ENCODE results near the gene LUZP2.

Gene LUZP2

DNA sequence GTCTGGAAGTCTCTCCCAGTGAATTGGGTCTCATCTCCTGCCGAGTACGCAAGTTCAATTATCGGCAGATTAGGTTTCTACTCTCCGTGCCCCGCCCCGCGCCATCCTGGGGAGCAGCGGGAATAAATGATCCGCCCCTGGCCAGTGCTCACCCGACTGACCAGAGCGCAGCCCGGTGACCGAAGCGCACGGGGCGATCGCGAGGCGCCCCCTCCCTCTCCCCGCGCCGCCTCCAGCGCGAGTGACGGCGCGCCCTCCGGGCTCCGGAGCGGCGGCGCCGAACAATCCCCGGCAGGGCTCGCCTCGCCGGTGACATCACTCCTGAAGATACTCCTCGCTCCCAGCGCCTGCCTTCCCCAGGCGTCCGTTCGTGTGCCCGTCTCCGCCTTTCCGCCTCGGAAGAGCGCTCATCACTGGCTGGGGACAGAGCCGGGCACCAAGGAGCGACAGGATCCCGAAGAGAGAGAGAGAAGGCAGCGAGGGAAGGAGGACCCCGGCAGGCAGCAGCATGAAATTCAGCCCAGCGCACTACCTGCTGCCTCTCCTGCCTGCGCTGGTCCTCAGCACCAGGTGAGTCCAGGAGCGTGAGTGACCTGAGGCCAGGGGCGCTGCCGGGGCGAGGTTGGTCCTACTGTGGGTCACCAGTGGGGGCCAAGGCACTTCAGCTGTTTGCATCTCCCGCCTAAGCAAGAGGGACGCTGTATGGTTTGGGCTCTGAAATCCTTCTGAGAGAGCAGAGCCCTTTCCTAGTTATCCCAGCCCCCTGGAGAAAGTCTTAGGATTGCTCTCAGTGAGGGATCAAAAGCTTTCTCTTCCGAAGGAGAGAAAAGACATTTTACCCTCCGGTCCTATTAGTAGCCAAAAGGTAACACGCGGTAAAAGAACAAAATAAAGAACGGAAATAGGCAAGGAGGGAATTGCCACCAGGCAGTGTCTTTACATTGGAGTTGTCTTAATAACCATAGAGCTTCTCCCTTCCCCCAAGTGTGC is at the start of gene LUZP2:
TSS of gene LUZP2 (plus strand) at position 318 of the 990 bp plus-strand sequence.
- Histone ChIP-seq H3K4me3 (ENCODE audit: low read length) (no peak within 1 kb of the TSS), H4K20me1 (ENCODE audit: control insufficient read depth, insufficient read depth, low read depth, low read length) (no peaks in the 10 kb centered on the region), H3K27ac (ENCODE audit: low read depth, low read length) (no peak within 1 kb of the TSS), H3K79me2 (ENCODE audit: control insufficient read depth, low read length) (no peaks in the 10 kb centered on the region), H3F3A (ENCODE audit: control insufficient read depth, insufficient read depth) (no peaks in the 10 kb centered on the region), H3K9me3 (ENCODE audit: control insufficient read depth, insufficient read depth, low read length) (no peaks in the 10 kb centered on the region; the same call in 1 of the 2 replicates), H3K4me2 (ENCODE audit: low read length) (no peak within 1 kb of the TSS), H3K4me1 (ENCODE audit: control insufficient read depth, low read length) (no peaks in the 10 kb centered on the region), H3K9me2 (replicated peaks; ENCODE audit: control insufficient read depth, low read length) (no peaks in the 10 kb centered on the region), H3K27me3 (ENCODE audit: control insufficient read depth, low read length) (no peaks in the 10 kb centered on the region), H3K36me3 (ENCODE audit: control insufficient read depth, low read length) (no peaks in the 10 kb centered on the region)
- TF ChIP-seq EZH2phosphoT487 (IDR thresholded peaks at IDR 0.05; ENCODE audit: borderline replicate concordance, low read length) = no peak
- TF ChIP-seq, protein P1, sequence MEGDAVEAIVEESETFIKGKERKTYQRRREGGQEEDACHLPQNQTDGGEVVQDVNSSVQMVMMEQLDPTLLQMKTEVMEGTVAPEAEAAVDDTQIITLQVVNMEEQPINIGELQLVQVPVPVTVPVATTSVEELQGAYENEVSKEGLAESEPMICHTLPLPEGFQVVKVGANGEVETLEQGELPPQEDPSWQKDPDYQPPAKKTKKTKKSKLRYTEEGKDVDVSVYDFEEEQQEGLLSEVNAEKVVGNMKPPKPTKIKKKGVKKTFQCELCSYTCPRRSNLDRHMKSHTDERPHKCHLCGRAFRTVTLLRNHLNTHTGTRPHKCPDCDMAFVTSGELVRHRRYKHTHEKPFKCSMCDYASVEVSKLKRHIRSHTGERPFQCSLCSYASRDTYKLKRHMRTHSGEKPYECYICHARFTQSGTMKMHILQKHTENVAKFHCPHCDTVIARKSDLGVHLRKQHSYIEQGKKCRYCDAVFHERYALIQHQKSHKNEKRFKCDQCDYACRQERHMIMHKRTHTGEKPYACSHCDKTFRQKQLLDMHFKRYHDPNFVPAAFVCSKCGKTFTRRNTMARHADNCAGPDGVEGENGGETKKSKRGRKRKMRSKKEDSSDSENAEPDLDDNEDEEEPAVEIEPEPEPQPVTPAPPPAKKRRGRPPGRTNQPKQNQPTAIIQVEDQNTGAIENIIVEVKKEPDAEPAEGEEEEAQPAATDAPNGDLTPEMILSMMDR (IDR thresholded peaks at IDR 0.05; ENCODE audit: low read depth, low read length, poor library complexity, severe bottlenecking) = no peak

DNA sequence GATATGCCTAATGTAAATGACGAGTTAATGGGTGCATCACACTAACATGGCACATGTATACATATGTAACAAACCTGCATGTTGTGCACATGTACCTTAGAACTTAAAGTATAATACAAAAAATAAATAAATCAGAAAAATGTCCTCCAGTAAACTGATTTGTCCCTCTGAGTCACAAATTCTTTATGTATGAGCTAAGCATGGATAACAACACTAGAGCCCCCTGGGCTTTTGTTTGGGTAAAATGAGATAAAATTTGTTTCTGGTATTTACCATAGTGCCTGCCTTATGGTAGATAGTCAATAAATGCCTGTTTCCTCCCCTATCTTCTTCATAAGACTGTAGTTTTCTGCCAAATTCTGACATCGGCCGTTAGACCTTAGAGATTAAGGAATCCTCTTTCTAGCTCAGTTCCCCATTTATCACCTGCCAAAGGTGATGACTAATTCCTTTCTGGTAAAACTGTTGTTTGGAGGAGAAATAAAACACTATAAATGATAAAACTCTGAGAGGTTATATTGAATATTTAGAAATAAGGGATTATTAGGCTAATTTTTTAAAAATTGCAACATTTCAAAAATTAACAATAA is 43.6 kb upstream of the LUZP2 start:
- H3K9me3 ChIP-seq (ENCODE audit: control insufficient read depth, insufficient read depth, low read length) = no peaks in the 10 kb centered on the region
- TF ChIP-seq, protein P1 (IDR thresholded peaks at IDR 0.05; ENCODE audit: low read depth, low read length, poor library complexity, severe bottlenecking) = no peak
- TF ChIP-seq EZH2phosphoT487 (IDR thresholded peaks at IDR 0.05; ENCODE audit: borderline replicate concordance, low read length) = no peak
- no peaks in the 10 kb centered on the region for H3K4me1 ChIP-seq (ENCODE audit: control insufficient read depth, low read length)
- no peaks in the 10 kb centered on the region for H3K9me2 ChIP-seq (replicated peaks; ENCODE audit: control insufficient read depth, low read length)
- H3K36me3 ChIP-seq (ENCODE audit: control insufficient read depth, low read length) = no peaks in the 10 kb centered on the region
- H4K20me1 ChIP-seq (ENCODE audit: control insufficient read depth, insufficient read depth, low read depth, low read length) = no peaks in the 10 kb centered on the region
- H3K27me3 ChIP-seq (ENCODE audit: control insufficient read depth, low read length) = no peaks in the 10 kb centered on the region
- no peak overlapping the region for H3K4me3 ChIP-seq (ENCODE audit: low read length)
- H3F3A ChIP-seq (ENCODE audit: control insufficient read depth, insufficient read depth) = no peaks in the 10 kb centered on the region
- no peaks in the 10 kb centered on the region for H3K79me2 ChIP-seq (ENCODE audit: control insufficient read depth, low read length)
- H3K4me2 ChIP-seq (ENCODE audit: low read length) = no peak overlapping the region
- no peak overlapping the region for H3K27ac ChIP-seq (ENCODE audit: low read depth, low read length)

DNA sequence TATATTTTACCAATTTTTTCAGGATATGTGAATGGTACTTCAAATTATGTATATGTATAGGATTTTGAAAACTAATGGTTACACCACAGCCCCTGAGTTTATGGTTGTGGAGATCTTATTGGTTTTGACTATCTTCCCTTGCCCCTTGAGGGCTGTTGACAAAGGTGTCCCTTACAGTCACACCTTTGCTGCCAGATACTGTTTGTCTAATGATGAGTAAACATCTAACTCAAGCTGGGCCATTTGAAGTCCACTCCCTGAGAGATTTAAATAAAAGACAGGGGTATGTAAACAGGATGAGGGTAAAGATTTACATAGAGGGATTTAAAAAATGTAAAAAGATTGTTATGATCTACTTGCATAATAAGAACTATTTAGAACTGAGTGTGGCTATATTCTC is 38.9 kb upstream of the LUZP2 start:
- H3K9me2 ChIP-seq (replicated peaks; ENCODE audit: control insufficient read depth, low read length) = no peaks in the 10 kb centered on the region
- no peaks in the 10 kb centered on the region for H4K20me1 ChIP-seq (ENCODE audit: control insufficient read depth, insufficient read depth, low read depth, low read length)
- H3K9me3 ChIP-seq (ENCODE audit: control insufficient read depth, insufficient read depth, low read length) = no peaks in the 10 kb centered on the region
- H3K4me1 ChIP-seq (ENCODE audit: control insufficient read depth, low read length) = no peaks in the 10 kb centered on the region
- H3K27ac ChIP-seq (ENCODE audit: low read depth, low read length) = no peak overlapping the region
- no peak overlapping the region for H3K4me3 ChIP-seq (ENCODE audit: low read length)
- no peaks in the 10 kb centered on the region for H3F3A ChIP-seq (ENCODE audit: control insufficient read depth, insufficient read depth)
- TF ChIP-seq, protein P1 (IDR thresholded peaks at IDR 0.05; ENCODE audit: low read depth, low read length, poor library complexity, severe bottlenecking) = no peak
- TF ChIP-seq EZH2phosphoT487 (IDR thresholded peaks at IDR 0.05; ENCODE audit: borderline replicate concordance, low read length) = no peak
- no peak overlapping the region for H3K4me2 ChIP-seq (ENCODE audit: low read length)
- no peaks in the 10 kb centered on the region for H3K79me2 ChIP-seq (ENCODE audit: control insufficient read depth, low read length)
- no peaks in the 10 kb centered on the region for H3K36me3 ChIP-seq (ENCODE audit: control insufficient read depth, low read length)
- no peaks in the 10 kb centered on the region for H3K27me3 ChIP-seq (ENCODE audit: control insufficient read depth, low read length)

Measured in DOHH2 (cell line).